C4-2B (cell line): ENCODE results near the gene TNFAIP8.

Source experiments
- ZFX ChIP-seq: fragments of 450-650 bp; IDR thresholded peaks from 2 replicates; pipeline ENCODE4 v1.6.1; 2017
- TF ChIP-seq, protein P1 (sequence below): fragments of 450-650 bp; conservative IDR thresholded peaks from 2 replicates; pipeline ENCODE4 v1.5.1; 2017; ENCODE audit warnings: mild to moderate bottlenecking

DNA sequence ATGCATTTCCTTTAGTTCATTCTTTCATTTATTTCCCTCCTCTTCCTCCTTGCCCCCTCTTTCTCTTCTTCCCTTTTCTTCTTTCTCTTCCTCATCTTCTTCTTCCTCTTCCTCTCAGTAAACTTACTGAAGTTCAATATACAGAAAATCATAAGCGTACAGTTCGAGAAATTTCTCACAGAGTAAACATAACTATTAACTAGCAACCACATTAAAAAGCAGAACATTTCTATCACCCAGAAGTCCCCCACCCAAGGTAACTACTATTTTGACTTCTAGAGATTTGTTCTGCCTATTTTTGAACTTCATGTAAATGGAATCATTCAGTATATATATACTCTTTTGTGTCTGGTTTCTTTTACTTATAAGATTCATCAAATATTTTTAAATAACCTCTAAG is 48.2 kb downstream of the TNFAIP8 start:
- TF ChIP-seq, protein P1, sequence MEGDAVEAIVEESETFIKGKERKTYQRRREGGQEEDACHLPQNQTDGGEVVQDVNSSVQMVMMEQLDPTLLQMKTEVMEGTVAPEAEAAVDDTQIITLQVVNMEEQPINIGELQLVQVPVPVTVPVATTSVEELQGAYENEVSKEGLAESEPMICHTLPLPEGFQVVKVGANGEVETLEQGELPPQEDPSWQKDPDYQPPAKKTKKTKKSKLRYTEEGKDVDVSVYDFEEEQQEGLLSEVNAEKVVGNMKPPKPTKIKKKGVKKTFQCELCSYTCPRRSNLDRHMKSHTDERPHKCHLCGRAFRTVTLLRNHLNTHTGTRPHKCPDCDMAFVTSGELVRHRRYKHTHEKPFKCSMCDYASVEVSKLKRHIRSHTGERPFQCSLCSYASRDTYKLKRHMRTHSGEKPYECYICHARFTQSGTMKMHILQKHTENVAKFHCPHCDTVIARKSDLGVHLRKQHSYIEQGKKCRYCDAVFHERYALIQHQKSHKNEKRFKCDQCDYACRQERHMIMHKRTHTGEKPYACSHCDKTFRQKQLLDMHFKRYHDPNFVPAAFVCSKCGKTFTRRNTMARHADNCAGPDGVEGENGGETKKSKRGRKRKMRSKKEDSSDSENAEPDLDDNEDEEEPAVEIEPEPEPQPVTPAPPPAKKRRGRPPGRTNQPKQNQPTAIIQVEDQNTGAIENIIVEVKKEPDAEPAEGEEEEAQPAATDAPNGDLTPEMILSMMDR, result no peak
- TF ChIP-seq ZFX, result no peak
